T-helper 2 cell treated with Interferon-gamma antibody and Interleukin-4, amounts not matched to agents 100 ng/mL and 5 ng/mL, for 36 hours (primary cell): Measurements from ENCODE around the gene TMEM69. TPM values are rescaled to one million over a fixed set of nuclear protein-coding genes. Genes with fewer than 3 reads are reported as not detected.
"Not testable (repeated sequence)": the region's sequence is repeated elsewhere in the genome, so short reads cannot be mapped to it uniquely, and the experiment has no call there.

Source experiments
- intact Hi-C: fragments of 100-400 bp; cut with micrococcal nuclease; formaldehyde crosslinking; loops from one replicate; pipeline ENCODE4 v1.15.1; 2023
- total RNA-seq: library from RNA; stranded (reverse); gene quantifications from 2 replicates; pipeline ENCODE4 v1.2.3, GENCODE V29; 2022

TMEM69 gene
- total RNA-seq, 1 donor from 2014 or later = 18.0 TPM

GRCh38 chr1:45677751-45678245 lies 10.2 kb upstream of the TMEM69 start:
- intact Hi-C loops = no loop called here

DNA sequence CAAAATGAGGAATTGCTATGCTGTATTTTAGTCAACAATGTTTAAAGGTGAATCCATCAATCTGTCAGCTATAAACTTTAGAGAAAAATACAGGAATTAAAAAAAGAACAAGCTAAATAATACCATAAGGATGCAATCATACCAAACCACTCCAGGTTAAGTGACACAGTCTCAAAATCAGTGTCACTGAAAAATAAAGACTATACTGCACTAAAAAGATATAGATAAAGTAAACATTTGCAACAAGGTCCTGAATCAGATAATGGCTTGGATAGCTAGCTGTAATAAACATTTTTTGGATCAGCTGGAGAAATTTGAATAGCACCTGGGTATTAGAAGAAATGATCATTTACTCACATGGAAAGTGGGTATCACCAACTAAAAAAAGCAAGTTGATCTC lies 9.5 kb upstream of the TMEM69 start:
- intact Hi-C loops = no loop called here

- intact Hi-C loops = no loop called here
These were observed 8.9 kb upstream of the TMEM69 start for GRCh38 chr1:45679123-45679522.

DNA sequence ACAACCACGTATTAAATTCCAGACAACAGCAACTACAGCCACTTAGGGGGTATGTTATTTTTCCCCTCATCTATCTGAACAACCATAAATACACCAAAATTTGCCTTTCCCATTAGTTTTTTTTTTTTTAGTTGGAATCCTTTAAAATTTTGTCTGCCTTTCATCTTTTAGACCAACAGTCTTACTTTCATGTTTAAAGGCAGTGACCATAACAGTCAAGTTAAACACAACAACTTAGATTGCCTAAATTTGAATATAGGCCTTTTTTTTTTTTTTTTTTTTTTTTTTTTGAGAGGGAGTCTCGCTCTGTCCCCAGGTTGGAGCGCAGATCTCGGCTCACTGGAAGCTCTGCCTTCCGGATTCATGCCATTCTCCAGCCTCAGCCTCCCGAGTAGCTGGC lies 5.0 kb upstream of the TMEM69 start:
- intact Hi-C loops = no loop called here

GRCh38 chr1:45684402-45684801 lies 3.6 kb upstream of the TMEM69 start:
- intact Hi-C loops = no loop called here

GRCh38 chr1:45685308-45686014 lies 2.5 kb upstream of the TMEM69 start:
- intact Hi-C loops = loop anchor here (1.0 to 5.0 kb wide), 10 partner anchors 65 to 1647 kb away; partner anchors contain the start of genes CMPK1, IPP, KIF2C and MAST2

- intact Hi-C loops = loop anchor here (1.0 to 5.0 kb wide), 10 partner anchors 64 to 1646 kb away; partner anchors contain the start of genes CMPK1, IPP, KIF2C and MAST2
These were observed 2.0 kb upstream of the TMEM69 start for GRCh38 chr1:45686015-45686287.

GRCh38 chr1:45686288-45687013 lies 1.5 kb upstream of the TMEM69 start, which contains the start of gene GPBP1L1:
Gene GPBP1L1 (minus strand): TSS chr1:45686533. CDS start chr1:45659087, 27,446 bp downstream.
- intact Hi-C loops = loop anchor here (1.0 to 5.0 kb wide), 15 partner anchors 64 to 1646 kb away; partner anchors contain the start of genes CCDC163, CMPK1, IPP and KIF2C

- intact Hi-C loops = loop anchor here (1.0 to 5.0 kb wide), 13 partner anchors 103 to 1645 kb away; partner anchors contain the start of genes CCDC163, CMPK1, KIF2C and LRRC41
These were observed 797 bp upstream of the TMEM69 start for GRCh38 chr1:45687014-45687753.

- intact Hi-C loops = not testable (repeated sequence)
These were observed 5.8 kb downstream of the TMEM69 start for GRCh38 chr1:45693811-45694210.

DNA sequence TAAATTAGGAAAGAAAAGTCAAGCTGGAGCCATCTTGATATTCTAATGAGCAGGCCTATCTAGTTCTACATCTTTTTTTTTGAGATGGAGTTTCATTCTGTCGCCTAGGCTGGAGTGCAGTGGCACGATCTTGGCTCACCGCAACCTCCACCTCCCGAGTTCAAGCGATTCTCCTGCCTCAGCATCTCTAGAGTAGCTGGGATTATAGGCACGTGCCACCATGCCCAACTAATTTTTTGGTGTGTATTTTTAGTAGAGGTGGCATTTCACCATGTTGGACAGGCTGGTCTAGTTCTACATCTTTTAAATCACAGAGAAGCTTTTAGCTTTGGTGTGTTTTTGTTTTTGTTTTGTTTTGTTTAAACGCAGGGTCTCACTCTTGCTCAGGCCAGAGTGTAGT lies 6.8 kb downstream of the TMEM69 start:
- intact Hi-C loops = no loop called here

- intact Hi-C loops = no loop called here
These were observed 16.7 kb downstream of the TMEM69 start for GRCh38 chr1:45704637-45705036.

- intact Hi-C loops = no loop called here
These were observed 25.7 kb downstream of the TMEM69 start for GRCh38 chr1:45713711-45714110.

DNA sequence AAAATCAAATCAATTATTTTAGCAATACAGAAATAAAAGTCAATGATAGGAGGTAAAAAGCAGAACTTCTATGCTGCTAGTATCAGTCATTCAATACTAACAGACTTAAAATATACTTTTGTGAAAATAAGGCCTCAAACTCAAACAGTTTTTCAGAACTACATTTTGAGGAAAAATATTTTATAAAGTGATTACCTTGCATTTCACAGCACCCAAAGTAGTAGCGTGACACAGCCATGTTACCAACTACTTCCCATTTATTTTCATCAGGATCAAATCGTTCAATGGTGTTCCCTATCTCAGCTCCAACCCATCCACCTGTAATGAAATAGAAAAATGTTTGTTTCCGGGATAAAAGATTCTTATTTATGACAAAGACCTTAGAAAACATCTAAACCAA lies 28.7 kb downstream of the TMEM69 start:
- intact Hi-C loops = no loop called here

DNA sequence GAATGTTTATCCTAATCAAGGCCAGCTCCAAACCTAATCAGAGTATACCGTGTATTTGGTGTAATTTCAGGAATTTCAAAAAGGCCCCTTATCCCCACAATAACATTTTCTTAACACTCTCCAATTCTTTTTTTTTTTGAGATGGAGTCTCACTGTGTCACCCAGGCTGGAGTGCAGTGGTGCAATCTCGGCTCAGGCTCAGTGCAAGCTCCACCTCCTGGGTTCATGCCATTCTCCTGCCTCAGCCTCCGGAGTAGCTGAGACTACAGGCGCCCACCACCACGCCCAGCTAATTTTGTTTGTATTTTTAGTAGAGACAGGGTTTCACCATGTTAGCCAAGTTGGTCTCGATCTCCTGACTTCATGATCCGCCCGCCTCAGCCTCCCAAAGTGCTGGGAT lies 29.4 kb downstream of the TMEM69 start:
- intact Hi-C loops = not testable (repeated sequence)

GRCh38 chr1:45718289-45718688 lies 30.3 kb downstream of the TMEM69 start:
- intact Hi-C loops = no loop called here

DNA sequence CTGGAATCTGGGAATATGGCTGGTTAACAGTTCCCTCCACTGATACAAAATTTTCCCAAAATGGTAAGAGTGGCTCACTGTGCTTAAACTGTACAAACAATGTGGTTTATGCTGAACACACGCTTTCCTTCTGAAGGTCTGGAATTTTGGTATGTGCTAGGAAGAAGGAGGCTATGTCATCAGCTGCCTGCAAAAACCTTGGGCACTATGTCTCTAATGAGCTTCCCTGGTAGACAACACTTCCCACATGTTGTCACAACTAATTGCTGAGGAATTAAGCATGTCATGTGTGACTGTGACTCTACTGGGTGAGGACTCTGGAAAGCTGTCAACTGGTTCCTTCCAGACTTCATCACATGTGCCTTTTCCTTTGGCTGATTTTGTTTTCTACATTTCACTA lies 33.2 kb downstream of the TMEM69 start:
- intact Hi-C loops = no loop called here

GRCh38 chr1:45722809-45723208 lies 34.8 kb downstream of the TMEM69 start:
- intact Hi-C loops = no loop called here

GRCh38 chr1:45723248-45723930 lies 35.4 kb downstream of the TMEM69 start:
- intact Hi-C loops = no loop called here

- intact Hi-C loops = loop anchor here (2.0 kb wide), 1 partner anchor 79 kb away; no protein-coding TSS in a partner anchor
These were observed 38.0 kb downstream of the TMEM69 start for GRCh38 chr1:45726007-45726406.
